IMR-90 (cell line): ENCODE data around the gene CCDC63. TPM values are rescaled to one million over a fixed set of nuclear protein-coding genes. Genes with fewer than 3 reads are reported as not detected.

Experiments used
- ATAC-seq: fragments of 200-7000 bp; cut with Tn5 transposase; 2 replicates; pipeline ENCODE4 v1.9.1; 2020; ENCODE audit warnings: low read depth, mild to moderate bottlenecking, moderate library complexity
- BruUV-seq: library from RNA; stranded (reverse); fragments of 400-500 nt; replicated peaks from 2 replicates; lab custom pipeline; 2021; lab: Mats Ljungman, UMichigan
- CTCF ChIA-PET: fragments of 300-600 bp; formaldehyde crosslinking; extraction: SDS; loops from one replicate; lab custom pipeline; 2021; ENCODE audit warnings: antibody characterized with exemption; lab: Yijun Ruan, JAX
- POLR2A ChIA-PET: fragments of 300-600 bp; sonication (Branson Sonifier 250); formaldehyde crosslinking; loops from one replicate; lab custom pipeline; 2022; ENCODE audit warnings: antibody characterized with exemption; ENCODE audit not compliant: unreplicated experiment; lab: Charles Lee
- DNase-seq: peaks from one replicate; pipeline ENCODE4 v3.0.0; 2013
- H2AFZ ChIP-seq: replicated peaks from 2 replicates; pipeline ENCODE3; 2013; ENCODE audit warnings: low read length, mild to moderate bottlenecking; ENCODE audit not compliant: poor library complexity
- H2AK5ac ChIP-seq: 2 replicates; pipeline ENCODE4 v1.6.1; 2013; ENCODE audit warnings: low read depth, low read length, inconsistent platforms
- H2AK9ac ChIP-seq: replicated peaks from 2 replicates; pipeline ENCODE3; 2013; ENCODE audit warnings: mild to moderate bottlenecking, low read depth, low read length, moderate library complexity; ENCODE audit not compliant: poor library complexity
- H2BK120ac ChIP-seq: 2 replicates; pipeline ENCODE4 v1.6.1; 2013; ENCODE audit warnings: low read depth, low read length, inconsistent platforms
- H2BK15ac ChIP-seq: 3 replicates; pipeline ENCODE4 v1.6.1; 2013; ENCODE audit warnings: low read depth, low read length, inconsistent platforms
- H2BK20ac ChIP-seq: 2 replicates; pipeline ENCODE4 v1.6.1; 2013; ENCODE audit warnings: low read depth, mild to moderate bottlenecking, inconsistent platforms, low read length, moderate library complexity
- H2BK5ac ChIP-seq: 2 replicates; pipeline ENCODE4 v1.6.1; 2013; ENCODE audit warnings: mild to moderate bottlenecking, low read depth, low read length, inconsistent platforms; ENCODE audit not compliant: poor library complexity, severe bottlenecking
- H3K14ac ChIP-seq: replicated peaks from 2 replicates; pipeline ENCODE4 v1.6.1; 2013; ENCODE audit warnings: low read depth, low read length, inconsistent platforms
- H3K18ac ChIP-seq: 2 replicates; pipeline ENCODE4 v1.6.1; 2013; ENCODE audit warnings: low read depth, low read length, control low read depth
- H3K23ac ChIP-seq: 2 replicates; pipeline ENCODE4 v1.6.1; 2013; ENCODE audit warnings: low read depth, low read length, inconsistent platforms
- H3K27ac ChIP-seq: 2 replicates; pipeline ENCODE4 v1.5.1; 2013; ENCODE audit warnings: mild to moderate bottlenecking, control low read depth, low read length; ENCODE audit not compliant: insufficient read depth
- H3K27me3 ChIP-seq: 2 replicates; pipeline ENCODE4 v1.6.1; 2013; ENCODE audit warnings: low read length; ENCODE audit not compliant: control insufficient read depth, insufficient read depth
- H3K36me3 ChIP-seq: 2 replicates; pipeline ENCODE4 v1.6.1; 2013; ENCODE audit warnings: low read length, mixed read lengths; ENCODE audit not compliant: control insufficient read depth, insufficient read depth
- H3K4ac ChIP-seq: 2 replicates; pipeline ENCODE4 v1.6.1; 2013; ENCODE audit warnings: low read depth, low read length, inconsistent platforms
- H3K4me1 ChIP-seq: 2 replicates; pipeline ENCODE4 v1.6.1; 2013; ENCODE audit warnings: low read length, mixed read lengths; ENCODE audit not compliant: control insufficient read depth, insufficient read depth
- H3K4me2 ChIP-seq: 2 replicates; pipeline ENCODE4 v1.6.1; 2013; ENCODE audit warnings: low read depth, mild to moderate bottlenecking, control low read depth, low read length, moderate library complexity
- H3K4me3 ChIP-seq: 2 replicates; pipeline ENCODE4 v1.5.1; 2013; ENCODE audit warnings: low read depth, mild to moderate bottlenecking, control low read depth, low read length, moderate library complexity; ENCODE audit not compliant: insufficient read depth
- H3K56ac ChIP-seq: 2 replicates; pipeline ENCODE4 v1.6.1; 2013; ENCODE audit warnings: low read length, inconsistent platforms; ENCODE audit not compliant: insufficient read depth; ENCODE audit errors: extremely low read depth
- H3K79me1 ChIP-seq, 2 experiments: 2 replicates each; pipeline ENCODE4 v1.6.1; 2013; ENCODE audit warnings: low read length in 2 of 2, inconsistent platforms in 1 of 2, low read depth in 1 of 2
- H3K9ac ChIP-seq: 2 replicates; pipeline ENCODE4 v1.6.1; 2013; ENCODE audit warnings: low read depth, low read length, control low read depth
- H3K9me1 ChIP-seq: 2 replicates; pipeline ENCODE4 v1.6.1; 2013; ENCODE audit warnings: low read length, inconsistent platforms; ENCODE audit not compliant: insufficient read depth
- H3K9me3 ChIP-seq: 2 replicates; pipeline ENCODE4 v1.6.1; 2013; ENCODE audit warnings: low read length; ENCODE audit not compliant: control insufficient read depth, insufficient read depth
- H4K20me1 ChIP-seq: 2 replicates; pipeline ENCODE4 v1.6.1; 2013; ENCODE audit warnings: low read length, inconsistent platforms; ENCODE audit not compliant: insufficient read depth
- H4K5ac ChIP-seq: 2 replicates; pipeline ENCODE4 v1.6.1; 2013; ENCODE audit warnings: mild to moderate bottlenecking, low read depth, low read length, control low read depth
- H4K8ac ChIP-seq, 2 experiments: 2 replicates each; pipeline ENCODE4 v1.6.1; 2013; ENCODE audit warnings: low read depth in 2 of 2, low read length in 2 of 2, control low read depth in 1 of 2, inconsistent platforms in 1 of 2
- H4K91ac ChIP-seq: 2 replicates; pipeline ENCODE4 v1.6.1; 2013; ENCODE audit warnings: low read depth, low read length, inconsistent platforms; ENCODE audit not compliant: insufficient read depth
- BHLHE40 ChIP-seq: fragments of 150-350 bp; IDR thresholded peaks from 2 replicates; pipeline ENCODE4 v1.6.1; 2016; ENCODE audit warnings: mild to moderate bottlenecking, low read depth, low read length
- CEBPB ChIP-seq: IDR thresholded peaks from 2 replicates; pipeline ENCODE4 v1.6.1; 2012; ENCODE audit warnings: low read depth, low read length, improper control_type of control experiment
- ELK1 ChIP-seq: fragments of 150-350 bp; IDR thresholded peaks from 2 replicates; pipeline ENCODE4 v1.6.1; 2016; ENCODE audit warnings: low read depth, mild to moderate bottlenecking, low read length, moderate library complexity, borderline replicate concordance
- FOS ChIP-seq: fragments of 150-350 bp; IDR thresholded peaks from 2 replicates; pipeline ENCODE4 v1.6.1; 2016; ENCODE audit warnings: low read depth, low read length
- MAZ ChIP-seq: IDR thresholded peaks from 2 replicates; pipeline ENCODE4 v1.6.1; 2012; ENCODE audit warnings: low read depth, mild to moderate bottlenecking, low read length, improper control_type of control experiment, moderate library complexity, borderline replicate concordance
- POLR2A ChIP-seq: IDR thresholded peaks from 2 replicates; pipeline ENCODE4 v1.6.1; 2012; ENCODE audit warnings: mild to moderate bottlenecking, low read depth, low read length
- RAD21 ChIP-seq: IDR thresholded peaks from 2 replicates; pipeline ENCODE4 v1.6.1; 2012; ENCODE audit warnings: low read length, improper control_type of control experiment
- RCOR1 ChIP-seq: IDR thresholded peaks from 2 replicates; pipeline ENCODE4 v1.6.1; 2012; ENCODE audit warnings: mild to moderate bottlenecking, low read length, improper control_type of control experiment; ENCODE audit not compliant: insufficient replicate concordance
- SMC3 ChIP-seq: fragments of 150-350 bp; IDR thresholded peaks from 2 replicates; pipeline ENCODE4 v1.6.1; 2016; ENCODE audit warnings: low read depth, mild to moderate bottlenecking, antibody characterized with exemption, low read length, moderate library complexity
- WGBS, 2 experiments: methylation state at CpG; one replicate each; pipeline versions ENCODE4 v1.1.5 to v1.1.7; 2013; ENCODE audit warnings: missing lambda C conversion rate in 2 of 2; ENCODE audit not compliant: insufficient read length in 1 of 2; ENCODE audit errors: extremely low coverage in 2 of 2; 5-methylcytosine and 5-hydroxymethylcytosine counted together
- dilution Hi-C: fragments of 300-500 bp; cut with HindIII; formaldehyde crosslinking; loops from one replicate; pipeline ENCODE4 v1.14.3; 2018; ENCODE audit warnings: low sequenced_read_pairs; ENCODE audit not compliant: unreplicated experiment
- in situ Hi-C: fragments of 300-500 bp; cut with MboI; formaldehyde crosslinking; loops from 3 replicates; pipeline ENCODE4 v1.14.3; 2019; ENCODE audit warnings: low sequenced_read_pairs, inconsistent platforms, mixed read lengths
- intact Hi-C: fragments of 100-400 bp; cut with micrococcal nuclease; formaldehyde crosslinking; loops from 2 replicates; pipeline ENCODE4 v1.10.0; 2022
- polyA plus RNA-seq, 3 experiments: library from polyadenylated mRNA; depleted of rRNA; stranded (reverse); fragments of >200 nt; gene quantifications; 2 replicates each; pipeline ENCODE4 v1.2.3, GENCODE V29; 2012; ENCODE audit warnings: low replicate concordance in 1 of 3
- total RNA-seq: library from RNA; depleted of rRNA; stranded (reverse); fragments of >200 nt; gene quantifications from 2 replicates; pipeline ENCODE4 v1.2.3, GENCODE V29; 2012
- TF ChIP-seq, protein P1 (sequence below): conservative IDR thresholded peaks from 2 replicates; pipeline ENCODE4 v1.5.1; 2012; ENCODE audit warnings: mild to moderate bottlenecking, low read depth, low read length, improper control_type of control experiment

Gene CCDC63
- total and polyA plus RNA-seq, 2 of the 4 experiments (the other 2 are of a cell fraction), result not detected

GRCh38 chr12:110826592-110827200 is 20.1 kb upstream of the CCDC63 start:
- H3K27me3 ChIP-seq, result peaks cover 9% of the 10 kb centered on the region
- no peak overlapping the region for H3K4me3 ChIP-seq
- H2BK120ac ChIP-seq, result no peak overlapping the region
- no peaks in the 10 kb centered on the region for H4K20me1 ChIP-seq
- CTCF ChIA-PET, result no interaction called here
- H3K18ac ChIP-seq, result no peak overlapping the region
- no peaks in the 10 kb centered on the region for H3K36me3 ChIP-seq
- H2AK5ac ChIP-seq, result no peak overlapping the region
- no CpG with 5 or more reads among the region's 14 CpGs for WGBS, 2 experiments
- no peak overlapping the region for H3K27ac ChIP-seq
- H4K5ac ChIP-seq, result no peak overlapping the region
- no peak overlapping the region for H2BK20ac ChIP-seq
- H3K9me1 ChIP-seq, result no peaks in the 10 kb centered on the region
- dilution Hi-C loops, result no loop called here
- POLR2A ChIA-PET, result no interaction called here
- peak; percentile 93 for ATAC-seq
- TF ChIP-seq SMC3 (peak; percentile 69), POLR2A (no peak), FOS (no peak), RAD21 (peak; percentile 71), CEBPB (peak; percentile 98), RCOR1 (no peak), BHLHE40 (no peak), MAZ (no peak), ELK1 (no peak)
- TF ChIP-seq, protein P1, sequence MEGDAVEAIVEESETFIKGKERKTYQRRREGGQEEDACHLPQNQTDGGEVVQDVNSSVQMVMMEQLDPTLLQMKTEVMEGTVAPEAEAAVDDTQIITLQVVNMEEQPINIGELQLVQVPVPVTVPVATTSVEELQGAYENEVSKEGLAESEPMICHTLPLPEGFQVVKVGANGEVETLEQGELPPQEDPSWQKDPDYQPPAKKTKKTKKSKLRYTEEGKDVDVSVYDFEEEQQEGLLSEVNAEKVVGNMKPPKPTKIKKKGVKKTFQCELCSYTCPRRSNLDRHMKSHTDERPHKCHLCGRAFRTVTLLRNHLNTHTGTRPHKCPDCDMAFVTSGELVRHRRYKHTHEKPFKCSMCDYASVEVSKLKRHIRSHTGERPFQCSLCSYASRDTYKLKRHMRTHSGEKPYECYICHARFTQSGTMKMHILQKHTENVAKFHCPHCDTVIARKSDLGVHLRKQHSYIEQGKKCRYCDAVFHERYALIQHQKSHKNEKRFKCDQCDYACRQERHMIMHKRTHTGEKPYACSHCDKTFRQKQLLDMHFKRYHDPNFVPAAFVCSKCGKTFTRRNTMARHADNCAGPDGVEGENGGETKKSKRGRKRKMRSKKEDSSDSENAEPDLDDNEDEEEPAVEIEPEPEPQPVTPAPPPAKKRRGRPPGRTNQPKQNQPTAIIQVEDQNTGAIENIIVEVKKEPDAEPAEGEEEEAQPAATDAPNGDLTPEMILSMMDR, result peak; percentile 75
- no peak overlapping the region for H3K56ac ChIP-seq
- H2AK9ac ChIP-seq, result no peak overlapping the region
- in situ Hi-C loops, result no loop called here
- H2BK5ac ChIP-seq, result no peak overlapping the region
- DNase-seq, result peak; percentile 72
- peak overlapping the region; percentile 50; the same call in 1 of the 2 replicates for H3K4me2 ChIP-seq
- intact Hi-C loops, result loop anchor here (1.0 to 2.0 kb wide), 4 partner anchors 212 to 376 kb away; partner anchors contain the start of genes ARPC3, FAM216A, GPN3 and TCTN1
- no peak overlapping the region for H4K8ac ChIP-seq
- no peaks in the 10 kb centered on the region for H3K79me1 ChIP-seq
- no peaks in the 10 kb centered on the region for H3K9me3 ChIP-seq
- no peak overlapping the region for H2BK15ac ChIP-seq
- no TSS peak for BruUV-seq
- no peak overlapping the region for H3K14ac ChIP-seq
- H3K4me1 ChIP-seq, result no peaks in the 10 kb centered on the region
- no peak overlapping the region for H4K91ac ChIP-seq
- no peak overlapping the region for H3K4ac ChIP-seq
- no peak overlapping the region for H3K23ac ChIP-seq
- H3K9ac ChIP-seq, result no peak overlapping the region
- peak overlapping the region; percentile 73 for H2AFZ ChIP-seq
